ENCODE measurements around the gene ENHO. TPM values are rescaled to one million over a fixed set of nuclear protein-coding genes. Genes with fewer than 3 reads are reported as not detected.

ENHO gene
- total and polyA plus RNA-seq, 2 experiments from 2014 or later = 13.8 to 19.7 TPM

- TF ChIP-seq ZNF462 (CRISPR knock-in tag; IDR thresholded peaks at IDR 0.05) = no peak
- no peak for TF ChIP-seq NANOG (IDR thresholded peaks at IDR 0.05; ENCODE audit: borderline replicate concordance)
- no peak for TF ChIP-seq CREB1 (CRISPR knock-in tag; IDR thresholded peaks at IDR 0.05; ENCODE audit: low read depth)
- TF ChIP-seq ETS1 (IDR thresholded peaks at IDR 0.05) = no peak
These were observed 21.4 kb downstream of the ENHO start (continued) for GRCh38 chr9:34501372-34501771.

GRCh38 chr9:34500623-34501267 lies 22.0 kb downstream of the ENHO start:
- Histone ChIP-seq H3K27ac (ENCODE audit: low read depth) (no peak overlapping the region), H3K36me3 (ENCODE audit: insufficient read depth) (no peaks in the 10 kb centered on the region), H2AFZ (no peak overlapping the region), H3K4me2 (no peak overlapping the region), H3K27me3 (ENCODE audit: insufficient read depth) (no peaks in the 10 kb centered on the region), H3K4me1 (ENCODE audit: insufficient read depth) (0 out of 2 replicates have a peak, but pooled peaks cover 6% of the 10 kb centered on the region), H3F3A (replicated peaks; ENCODE audit: low read depth) (no peaks in the 10 kb centered on the region), H3K9me2 (ENCODE audit: insufficient read depth) (no peaks in the 10 kb centered on the region), H3K79me2 (replicated peaks; ENCODE audit: insufficient read depth) (no peaks in the 10 kb centered on the region), H4K20me1 (replicated peaks; ENCODE audit: insufficient read depth) (no peaks in the 10 kb centered on the region), H3K4me3 (no peak overlapping the region)
- ATAC-seq (peak; percentile 80), DNase-seq (ENCODE audit: low spot score) (peak; percentile 80)
- H3K27ac Mint-ChIP-seq = no peak overlapping the region
- H3K27me3 Mint-ChIP-seq (ENCODE audit: insufficient read depth, low read depth, poor library complexity) = peaks cover 6% of the 10 kb centered on the region
- peaks cover 2% of the 10 kb centered on the region; the same call in 1 of the 3 replicates for H3K4me1 Mint-ChIP-seq
- H3K36me3 Mint-ChIP-seq (ENCODE audit: low read depth) = no peaks in the 10 kb centered on the region
- H3K9me3 Mint-ChIP-seq = no peaks in the 10 kb centered on the region
- no peak overlapping the region for H3K4me3 Mint-ChIP-seq
- TF ChIP-seq, protein P1, sequence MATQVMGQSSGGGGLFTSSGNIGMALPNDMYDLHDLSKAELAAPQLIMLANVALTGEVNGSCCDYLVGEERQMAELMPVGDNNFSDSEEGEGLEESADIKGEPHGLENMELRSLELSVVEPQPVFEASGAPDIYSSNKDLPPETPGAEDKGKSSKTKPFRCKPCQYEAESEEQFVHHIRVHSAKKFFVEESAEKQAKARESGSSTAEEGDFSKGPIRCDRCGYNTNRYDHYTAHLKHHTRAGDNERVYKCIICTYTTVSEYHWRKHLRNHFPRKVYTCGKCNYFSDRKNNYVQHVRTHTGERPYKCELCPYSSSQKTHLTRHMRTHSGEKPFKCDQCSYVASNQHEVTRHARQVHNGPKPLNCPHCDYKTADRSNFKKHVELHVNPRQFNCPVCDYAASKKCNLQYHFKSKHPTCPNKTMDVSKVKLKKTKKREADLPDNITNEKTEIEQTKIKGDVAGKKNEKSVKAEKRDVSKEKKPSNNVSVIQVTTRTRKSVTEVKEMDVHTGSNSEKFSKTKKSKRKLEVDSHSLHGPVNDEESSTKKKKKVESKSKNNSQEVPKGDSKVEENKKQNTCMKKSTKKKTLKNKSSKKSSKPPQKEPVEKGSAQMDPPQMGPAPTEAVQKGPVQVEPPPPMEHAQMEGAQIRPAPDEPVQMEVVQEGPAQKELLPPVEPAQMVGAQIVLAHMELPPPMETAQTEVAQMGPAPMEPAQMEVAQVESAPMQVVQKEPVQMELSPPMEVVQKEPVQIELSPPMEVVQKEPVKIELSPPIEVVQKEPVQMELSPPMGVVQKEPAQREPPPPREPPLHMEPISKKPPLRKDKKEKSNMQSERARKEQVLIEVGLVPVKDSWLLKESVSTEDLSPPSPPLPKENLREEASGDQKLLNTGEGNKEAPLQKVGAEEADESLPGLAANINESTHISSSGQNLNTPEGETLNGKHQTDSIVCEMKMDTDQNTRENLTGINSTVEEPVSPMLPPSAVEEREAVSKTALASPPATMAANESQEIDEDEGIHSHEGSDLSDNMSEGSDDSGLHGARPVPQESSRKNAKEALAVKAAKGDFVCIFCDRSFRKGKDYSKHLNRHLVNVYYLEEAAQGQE (IDR thresholded peaks at IDR 0.05; ENCODE audit: unreplicated experiment) = peak; percentile 14
- peak; percentile 93 for TF ChIP-seq CTCF (conservative IDR thresholded peaks at IDR 0.05; ENCODE audit: low read depth in 2 of 2)
- TF ChIP-seq CREB1 (CRISPR knock-in tag; IDR thresholded peaks at IDR 0.05; ENCODE audit: low read depth) = no peak
- no peak for TF ChIP-seq EZH2phosphoT487 (IDR thresholded peaks at IDR 0.05; ENCODE audit: unreplicated experiment)
- TF ChIP-seq EZH2 (IDR thresholded peaks at IDR 0.05; ENCODE audit: low read depth, unreplicated experiment) = no peak

Data from GM23338 (cell line).